ENCODE measurements around the gene APPL1. TPM values are rescaled to one million over a fixed set of nuclear protein-coding genes. Genes with fewer than 3 reads are reported as not detected.

The APPL1 gene
- polyA plus RNA-seq, 3 donors, result 13.9 to 42.1 (median 35.5) TPM

- no peaks in the 10 kb centered on the region for H3K79me2 ChIP-seq (ENCODE audit: insufficient read depth, low read length)
- H3K4me3 ChIP-seq (replicated peaks in 1 of 3; ENCODE audit: low read depth in 2 of 3, low read length in 3 of 3), result no peak overlapping the region
- Mint-ChIP-seq H3K36me3 (peaks cover 2 to 4% of the 10 kb centered on the region in 2 donors), H3K27ac (no peak overlapping the region), H3K4me1 (peaks cover 14% of the 10 kb centered on the region), H3K9me3 (peaks cover 0 to 8% (median 4%) of the 10 kb centered on the region in 7 donors), H3K27me3 (ENCODE audit: low read depth in 3 of 3) (peaks cover 0 to 3% (median 2%) of the 10 kb centered on the region in 3 donors), H3K4me3 (no peak overlapping the region)
- peaks cover 5 to 13% of the 10 kb centered on the region in 2 donors for H3K4me1 ChIP-seq (ENCODE audit: control insufficient read depth in 1 of 2, insufficient read depth in 2 of 2, low read length in 2 of 2)
- no peak overlapping the region for H3K9ac ChIP-seq (ENCODE audit: insufficient read depth, low read length, poor library complexity, severe bottlenecking)
- intact Hi-C loops (cut with micrococcal nuclease), result no loop called here
- no peak overlapping the region for H3K4me2 ChIP-seq (replicated peaks; ENCODE audit: extremely low read depth, low read length, poor library complexity, severe bottlenecking)
- no peak overlapping the region for H2AFZ ChIP-seq (ENCODE audit: insufficient read depth, low read depth, low read length, poor library complexity, severe bottlenecking)
- H3K36me3 ChIP-seq (replicated peaks in 1 of 2; ENCODE audit: control insufficient read depth in 1 of 2, insufficient read depth in 2 of 2, low read length in 2 of 2), result no peaks in the 10 kb centered on the region
- no peaks in the 10 kb centered on the region for H4K20me1 ChIP-seq (ENCODE audit: insufficient read depth, low read length)
- no CpG with 5 or more reads among the region's 1 CpG for WGBS (ENCODE audit: insufficient coverage)
- no peaks in the 10 kb centered on the region for H3K27me3 ChIP-seq (ENCODE audit: control insufficient read depth in 2 of 2, insufficient read depth in 2 of 2, low read length in 2 of 2)
- H3K27ac ChIP-seq (ENCODE audit: low read depth in 1 of 2, low read length in 2 of 2), result no peak overlapping the region
- no peak for DNase-seq
- no peak for TF ChIP-seq CTCF (IDR thresholded peaks at IDR 0.05)
- peaks cover 0 to 5% of the 10 kb centered on the region in 2 donors for H3K9me3 ChIP-seq (replicated peaks in 1 of 2; ENCODE audit: control insufficient read depth in 1 of 2, insufficient read depth in 1 of 2, low read length in 2 of 2)
These were observed 54.2 kb downstream of the APPL1 start for GRCh38 chr3:57281715-57282114.

DNA sequence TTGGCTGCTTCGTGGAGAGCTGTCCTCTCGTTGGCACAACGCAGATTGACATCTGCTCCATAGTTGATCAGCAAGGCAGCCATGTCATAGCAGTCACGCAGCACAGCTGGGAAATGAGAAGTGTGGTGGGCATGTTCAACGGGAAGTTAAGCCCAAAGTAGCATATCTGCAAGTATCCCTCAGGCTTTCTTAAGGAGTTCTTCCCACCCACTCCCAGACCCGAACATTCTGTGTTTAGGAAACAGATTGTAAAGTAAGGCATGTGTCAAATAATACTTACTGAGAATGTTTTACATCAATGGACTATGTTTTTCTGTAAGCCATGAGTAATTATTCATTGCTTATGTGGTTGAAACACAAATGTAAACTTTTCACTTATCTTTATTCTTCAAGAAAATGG, 55.8 kb downstream of the APPL1 start:
- H3K27me3 Mint-ChIP-seq (ENCODE audit: low read depth in 3 of 3), result peaks cover 0 to 3% (median 3%) of the 10 kb centered on the region in 3 donors
- Histone ChIP-seq H3K27me3 (ENCODE audit: control insufficient read depth in 2 of 2, insufficient read depth in 2 of 2, low read length in 2 of 2) (no peaks in the 10 kb centered on the region), H3K4me1 (ENCODE audit: control insufficient read depth in 1 of 2, insufficient read depth in 2 of 2, low read length in 2 of 2) (peaks cover 5 to 12% of the 10 kb centered on the region in 2 donors), H3K9ac (ENCODE audit: insufficient read depth, low read length, poor library complexity, severe bottlenecking) (no peak overlapping the region), H4K20me1 (ENCODE audit: insufficient read depth, low read length) (no peaks in the 10 kb centered on the region), H3K36me3 (replicated peaks in 1 of 2; ENCODE audit: control insufficient read depth in 1 of 2, insufficient read depth in 2 of 2, low read length in 2 of 2) (no peaks in the 10 kb centered on the region), H3K9me3 (replicated peaks in 1 of 2; ENCODE audit: control insufficient read depth in 1 of 2, insufficient read depth in 1 of 2, low read length in 2 of 2) (peaks cover 0 to 5% of the 10 kb centered on the region in 2 donors), H2AFZ (ENCODE audit: insufficient read depth, low read depth, low read length, poor library complexity, severe bottlenecking) (no peak overlapping the region), H3K4me3 (replicated peaks in 1 of 3; ENCODE audit: low read depth in 2 of 3, low read length in 3 of 3) (no peak overlapping the region), H3K4me2 (replicated peaks; ENCODE audit: extremely low read depth, low read length, poor library complexity, severe bottlenecking) (no peak overlapping the region), H3K79me2 (ENCODE audit: insufficient read depth, low read length) (no peaks in the 10 kb centered on the region), H3K27ac (ENCODE audit: low read depth in 1 of 2, low read length in 2 of 2) (no peak overlapping the region)
- H3K4me3 Mint-ChIP-seq, result no peak overlapping the region
- no peak overlapping the region for H3K27ac Mint-ChIP-seq
- no peak for DNase-seq
- H3K4me1 Mint-ChIP-seq, result peaks cover 13% of the 10 kb centered on the region
- H3K9me3 Mint-ChIP-seq, result peaks cover 2 to 9% (median 5%) of the 10 kb centered on the region in 7 donors
- TF ChIP-seq CTCF (IDR thresholded peaks at IDR 0.05), result no peak
- peaks cover 1 to 5% of the 10 kb centered on the region in 2 donors for H3K36me3 Mint-ChIP-seq
- WGBS (ENCODE audit: insufficient coverage), result 90% methylated on average over 2 of the region's 6 CpGs
- intact Hi-C loops (cut with micrococcal nuclease), result no loop called here
